ENCODE measurements around the gene DUSP15.
"Not testable (repeated sequence)": the region's sequence is repeated elsewhere in the genome, so short reads cannot be mapped to it uniquely, and the experiment has no call there.

Gene DUSP15

GRCh38 chr20:31820228-31820627 lies 50.1 kb downstream of the DUSP15 start:
- H3K4me3 ChIP-seq (ENCODE audit: low read length): no peak overlapping the region
- no peaks in the 10 kb centered on the region for H3K27me3 ChIP-seq (ENCODE audit: control insufficient read depth, insufficient read depth, low read length)
- no peaks in the 10 kb centered on the region for H3K36me3 ChIP-seq (ENCODE audit: control insufficient read depth, insufficient read depth, low read length)
- H3K9ac ChIP-seq (ENCODE audit: low read length): no peak overlapping the region
- peaks cover 9% of the 10 kb centered on the region for H3K4me1 ChIP-seq (ENCODE audit: control insufficient read depth, insufficient read depth, low read length)
- H3K9me3 ChIP-seq (ENCODE audit: control insufficient read depth, low read length): no peaks in the 10 kb centered on the region

- Histone ChIP-seq H3K27me3 (ENCODE audit: control insufficient read depth, insufficient read depth, low read length) (no peaks in the 10 kb centered on the region), H3K36me3 (ENCODE audit: control insufficient read depth, insufficient read depth, low read length) (no peaks in the 10 kb centered on the region), H3K9me3 (ENCODE audit: control insufficient read depth, low read length) (no peaks in the 10 kb centered on the region), H3K9ac (ENCODE audit: low read length) (no peak within 1 kb of the TSS), H3K4me3 (ENCODE audit: low read length) (no peak within 1 kb of the TSS), H3K4me1 (ENCODE audit: control insufficient read depth, insufficient read depth, low read length) (peaks cover 9% of the 10 kb centered on the region)
Measured at GRCh38 chr20:31819083-31819784, 51.1 kb downstream of the DUSP15 start, which contains the start of gene MYLK2. Gene MYLK2, plus strand, starts transcription at chr20:31819356. Its CDS starts 225 bp downstream, at chr20:31819581.

GRCh38 chr20:31818376-31818908 lies 51.9 kb downstream of the DUSP15 start:
- Histone ChIP-seq H3K4me3 (ENCODE audit: low read length) (no peak overlapping the region), H3K9ac (ENCODE audit: low read length) (no peak overlapping the region), H3K36me3 (ENCODE audit: control insufficient read depth, insufficient read depth, low read length) (no peaks in the 10 kb centered on the region), H3K4me1 (ENCODE audit: control insufficient read depth, insufficient read depth, low read length) (peaks cover 9% of the 10 kb centered on the region), H3K27me3 (ENCODE audit: control insufficient read depth, insufficient read depth, low read length) (no peaks in the 10 kb centered on the region), H3K9me3 (ENCODE audit: control insufficient read depth, low read length) (no peaks in the 10 kb centered on the region)

DNA sequence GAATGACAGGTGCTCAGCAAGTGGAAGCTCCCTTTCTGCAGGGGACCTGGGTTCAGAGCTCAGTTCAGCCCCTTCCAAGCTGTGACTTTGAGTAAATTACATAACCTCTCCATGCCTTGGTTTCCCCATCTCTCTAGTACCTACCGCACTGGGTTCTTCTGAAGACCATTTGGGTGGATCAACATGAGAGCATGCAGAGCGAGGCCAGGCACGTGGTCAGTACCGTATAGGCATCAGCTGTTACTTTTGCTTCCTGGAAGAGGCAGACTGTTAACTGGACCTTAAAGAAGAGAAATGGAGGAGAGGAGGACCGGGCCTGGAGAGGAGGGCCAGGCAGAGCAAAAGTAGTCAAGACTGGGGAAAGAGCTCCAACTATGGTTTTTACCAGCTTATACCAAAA lies 52.9 kb downstream of the DUSP15 start:
- H3K4me1 ChIP-seq (ENCODE audit: control insufficient read depth, insufficient read depth, low read length): peaks cover under 1% of the 10 kb centered on the region
- no peak overlapping the region for H3K4me3 ChIP-seq (ENCODE audit: low read length)
- no peaks in the 10 kb centered on the region for H3K9me3 ChIP-seq (ENCODE audit: control insufficient read depth, low read length)
- H3K27me3 ChIP-seq (ENCODE audit: control insufficient read depth, insufficient read depth, low read length): no peaks in the 10 kb centered on the region
- H3K36me3 ChIP-seq (ENCODE audit: control insufficient read depth, insufficient read depth, low read length): no peaks in the 10 kb centered on the region
- H3K9ac ChIP-seq (ENCODE audit: low read length): no peak overlapping the region

DNA sequence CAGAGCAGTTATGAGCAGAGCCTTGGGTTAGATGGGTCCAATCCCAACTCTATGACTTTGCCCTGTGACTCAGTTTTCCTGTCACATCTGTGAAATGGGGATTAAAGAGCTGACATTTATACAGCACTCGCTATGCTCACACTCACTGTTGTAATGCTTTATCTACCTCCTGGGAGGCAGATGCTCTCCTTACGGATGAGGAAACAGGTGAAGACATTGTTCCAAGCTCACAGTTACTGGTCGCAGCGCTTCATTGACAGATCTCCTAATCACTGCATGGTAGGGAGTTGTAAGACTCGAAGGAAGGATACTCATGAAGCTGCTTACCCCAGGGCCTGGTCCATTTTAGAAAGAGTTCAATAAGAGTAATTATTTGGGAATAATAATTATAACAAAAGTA lies 54.1 kb downstream of the DUSP15 start:
- Histone ChIP-seq H3K4me1 (ENCODE audit: control insufficient read depth, insufficient read depth, low read length) (no peaks in the 10 kb centered on the region), H3K4me3 (ENCODE audit: low read length) (no peak overlapping the region)

GRCh38 chr20:31815408-31816188 lies 54.7 kb downstream of the DUSP15 start:
- Histone ChIP-seq H3K27me3 (ENCODE audit: control insufficient read depth, insufficient read depth, low read length) (no peaks in the 10 kb centered on the region), H3K4me3 (ENCODE audit: low read length) (no peak overlapping the region), H3K9me3 (ENCODE audit: control insufficient read depth, low read length) (no peaks in the 10 kb centered on the region), H3K4me1 (ENCODE audit: control insufficient read depth, insufficient read depth, low read length) (no peaks in the 10 kb centered on the region), H3K9ac (ENCODE audit: low read length) (no peak overlapping the region), H3K36me3 (ENCODE audit: control insufficient read depth, insufficient read depth, low read length) (no peaks in the 10 kb centered on the region)

More for the DNA sequence above, 54.1 kb downstream of the DUSP15 start:
- H3K9me3 ChIP-seq (ENCODE audit: control insufficient read depth, low read length): no peaks in the 10 kb centered on the region
- H3K27me3 ChIP-seq (ENCODE audit: control insufficient read depth, insufficient read depth, low read length): no peaks in the 10 kb centered on the region
- H3K36me3 ChIP-seq (ENCODE audit: control insufficient read depth, insufficient read depth, low read length): no peaks in the 10 kb centered on the region
- no peak overlapping the region for H3K9ac ChIP-seq (ENCODE audit: low read length)

GRCh38 chr20:31814142-31814541 lies 56.2 kb downstream of the DUSP15 start:
- not testable (repeated sequence) for H3K9ac ChIP-seq (ENCODE audit: low read length); H3K36me3 ChIP-seq (ENCODE audit: control insufficient read depth, insufficient read depth, low read length); H3K4me1 ChIP-seq (ENCODE audit: control insufficient read depth, insufficient read depth, low read length); H3K27me3 ChIP-seq (ENCODE audit: control insufficient read depth, insufficient read depth, low read length); H3K4me3 ChIP-seq (ENCODE audit: low read length); H3K9me3 ChIP-seq (ENCODE audit: control insufficient read depth, low read length)

- Histone ChIP-seq H3K4me3 (ENCODE audit: low read length) (no peak overlapping the region), H3K9ac (ENCODE audit: low read length) (no peak overlapping the region), H3K36me3 (ENCODE audit: control insufficient read depth, insufficient read depth, low read length) (no peaks in the 10 kb centered on the region), H3K9me3 (ENCODE audit: control insufficient read depth, low read length) (no peaks in the 10 kb centered on the region), H3K4me1 (ENCODE audit: control insufficient read depth, insufficient read depth, low read length) (no peaks in the 10 kb centered on the region), H3K27me3 (ENCODE audit: control insufficient read depth, insufficient read depth, low read length) (no peaks in the 10 kb centered on the region)
Measured at GRCh38 chr20:31813611-31814010, 56.7 kb downstream of the DUSP15 start.

DNA sequence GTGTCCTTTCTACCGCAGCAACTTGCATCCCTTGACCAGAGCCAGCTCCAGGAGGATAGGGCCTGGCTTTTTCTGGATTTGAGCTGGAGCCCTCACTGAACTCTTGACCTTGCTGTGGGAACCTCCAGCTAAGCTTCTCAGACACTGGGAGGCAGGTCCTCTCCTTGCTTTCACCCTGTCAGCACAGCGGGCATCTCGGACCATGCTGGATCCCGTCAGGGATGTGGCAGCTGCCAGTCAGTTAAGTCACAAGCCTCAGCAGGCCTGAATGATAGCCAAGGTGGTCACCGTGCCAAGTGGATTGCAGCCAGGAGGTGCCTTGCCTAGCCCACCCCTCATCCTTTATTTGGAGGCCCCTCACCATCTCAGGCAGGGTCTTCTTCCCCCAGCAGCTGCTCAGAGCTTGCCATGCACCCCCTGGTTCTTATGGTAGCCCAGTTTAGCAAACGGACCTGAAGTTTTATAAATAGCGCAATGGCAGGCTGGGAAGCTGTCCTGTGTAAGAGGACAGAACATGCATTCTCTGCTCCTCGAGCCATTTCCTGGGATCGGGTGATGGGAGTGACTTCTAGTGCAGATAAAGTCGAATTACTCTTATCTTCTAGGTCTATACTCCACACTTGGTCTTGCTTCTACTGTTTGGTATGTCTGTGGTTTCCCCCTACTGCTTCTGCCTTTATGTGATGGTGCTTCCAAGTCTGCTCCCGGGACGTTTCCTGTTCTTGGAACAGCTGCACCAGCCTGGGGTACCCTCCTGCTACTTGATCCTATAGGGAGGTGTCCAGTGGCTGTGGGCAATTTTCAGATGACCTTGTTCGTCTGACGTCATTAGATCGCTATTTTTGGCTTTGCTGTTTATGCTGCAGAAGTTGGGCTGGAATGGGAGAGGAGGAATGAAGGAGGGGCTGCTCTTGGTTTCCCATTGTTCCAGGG lies 58.3 kb downstream of the DUSP15 start:
- no peaks in the 10 kb centered on the region for H3K9me3 ChIP-seq (ENCODE audit: control insufficient read depth, low read length)
- no peaks in the 10 kb centered on the region for H3K36me3 ChIP-seq (ENCODE audit: control insufficient read depth, insufficient read depth, low read length)
- no peaks in the 10 kb centered on the region for H3K4me1 ChIP-seq (ENCODE audit: control insufficient read depth, insufficient read depth, low read length)

GRCh38 chr20:31811198-31811597 lies 59.1 kb downstream of the DUSP15 start:
- Histone ChIP-seq H3K36me3 (ENCODE audit: control insufficient read depth, insufficient read depth, low read length) (no peaks in the 10 kb centered on the region), H3K9ac (ENCODE audit: low read length) (no peak overlapping the region), H3K9me3 (ENCODE audit: control insufficient read depth, low read length) (no peaks in the 10 kb centered on the region), H3K4me1 (ENCODE audit: control insufficient read depth, insufficient read depth, low read length) (no peaks in the 10 kb centered on the region), H3K27me3 (ENCODE audit: control insufficient read depth, insufficient read depth, low read length) (no peaks in the 10 kb centered on the region), H3K4me3 (ENCODE audit: low read length) (no peak overlapping the region)

More for the DNA sequence above, 58.3 kb downstream of the DUSP15 start:
- H3K9ac ChIP-seq (ENCODE audit: low read length): no peak overlapping the region
- H3K4me3 ChIP-seq (ENCODE audit: low read length): no peak overlapping the region
- H3K27me3 ChIP-seq (ENCODE audit: control insufficient read depth, insufficient read depth, low read length): no peaks in the 10 kb centered on the region

Data from mucosa of stomach (tissue), 1 donor.